DOHH2 (cell line): ENCODE measurements around the gene PIP4K2A.

Experiments
- CTCF ChIP-seq: fragments of 200-600 bp; sonication (generic); IDR thresholded peaks from one replicate; pipeline ENCODE4 v1.5.1; 2014; ENCODE audit warnings: antibody characterized with exemption, mild to moderate bottlenecking, low read depth, low read length; ENCODE audit not compliant: poor library complexity, severe bottlenecking
- EZH2phosphoT487 ChIP-seq: fragments of 200-600 bp; sonication (generic); IDR thresholded peaks from 2 replicates; pipeline ENCODE4 v1.6.1; 2017; ENCODE audit warnings: borderline replicate concordance, mild to moderate bottlenecking, antibody characterized with exemption, low read length, moderate library complexity, mixed read lengths

- TF ChIP-seq CTCF: no peak
- no peak for TF ChIP-seq EZH2phosphoT487
Measured at GRCh38 chr10:22736134-22736533, 21.8 kb upstream of the PIP4K2A start.
